Measurements from ENCODE around the gene TTLL10. TPM values are rescaled to one million over a fixed set of nuclear protein-coding genes. Genes with fewer than 3 reads are reported as not detected.

The TTLL10 gene
- total and polyA plus RNA-seq, 4 donors, result not detected

- TF ChIP-seq RXRA (IDR thresholded peaks at IDR 0.05) (no peak), YY1 (IDR thresholded peaks at IDR 0.05) (no peak), MAX (IDR thresholded peaks at IDR 0.05) (no peak), FOXA1 (IDR thresholded peaks at IDR 0.05) (no peak), GABPA (IDR thresholded peaks at IDR 0.05 in 1 of 2, conservative IDR thresholded peaks at IDR 0.05 in 1 of 2) (no peak), FOXA2 (IDR thresholded peaks at IDR 0.05) (no peak), SP1 (IDR thresholded peaks at IDR 0.05) (no peak), ATF3 (IDR thresholded peaks at IDR 0.05) (no peak), TAF1 (conservative IDR thresholded peaks at IDR 0.05) (no peak), RAD21 (IDR thresholded peaks at IDR 0.05) (no peak), JUND (IDR thresholded peaks at IDR 0.05) (no peak), ZBTB33 (IDR thresholded peaks at IDR 0.05) (no peak), HNF4A (conservative IDR thresholded peaks at IDR 0.05) (no peak), EGR1 (IDR thresholded peaks at IDR 0.05; ENCODE audit: low read depth in 2 of 2) (no peak), HNF4G (IDR thresholded peaks at IDR 0.05) (no peak), NR2F2 (IDR thresholded peaks at IDR 0.05) (no peak)
- TF ChIP-seq, protein P1, sequence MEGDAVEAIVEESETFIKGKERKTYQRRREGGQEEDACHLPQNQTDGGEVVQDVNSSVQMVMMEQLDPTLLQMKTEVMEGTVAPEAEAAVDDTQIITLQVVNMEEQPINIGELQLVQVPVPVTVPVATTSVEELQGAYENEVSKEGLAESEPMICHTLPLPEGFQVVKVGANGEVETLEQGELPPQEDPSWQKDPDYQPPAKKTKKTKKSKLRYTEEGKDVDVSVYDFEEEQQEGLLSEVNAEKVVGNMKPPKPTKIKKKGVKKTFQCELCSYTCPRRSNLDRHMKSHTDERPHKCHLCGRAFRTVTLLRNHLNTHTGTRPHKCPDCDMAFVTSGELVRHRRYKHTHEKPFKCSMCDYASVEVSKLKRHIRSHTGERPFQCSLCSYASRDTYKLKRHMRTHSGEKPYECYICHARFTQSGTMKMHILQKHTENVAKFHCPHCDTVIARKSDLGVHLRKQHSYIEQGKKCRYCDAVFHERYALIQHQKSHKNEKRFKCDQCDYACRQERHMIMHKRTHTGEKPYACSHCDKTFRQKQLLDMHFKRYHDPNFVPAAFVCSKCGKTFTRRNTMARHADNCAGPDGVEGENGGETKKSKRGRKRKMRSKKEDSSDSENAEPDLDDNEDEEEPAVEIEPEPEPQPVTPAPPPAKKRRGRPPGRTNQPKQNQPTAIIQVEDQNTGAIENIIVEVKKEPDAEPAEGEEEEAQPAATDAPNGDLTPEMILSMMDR (IDR thresholded peaks at IDR 0.05; ENCODE audit: low read depth, low read length, missing input control), result no peak
- Histone ChIP-seq H3K36me3 (ENCODE audit: control insufficient read depth in 4 of 4, insufficient read depth in 3 of 4, low read depth in 1 of 4, low read length in 3 of 4) (no peaks in the 10 kb centered on the region), H3K4me1 (ENCODE audit: control insufficient read depth in 4 of 4, insufficient read depth in 4 of 4, low read length in 3 of 4) (no peaks in the 10 kb centered on the region), H3K27me3 (ENCODE audit: control insufficient read depth in 4 of 4, insufficient read depth in 4 of 4, low read length in 3 of 4) (peaks cover 0 to 7% (median 0%) of the 10 kb centered on the region in 4 donors), H3K9me3 (ENCODE audit: control insufficient read depth in 4 of 4, low read length in 3 of 4) (no peaks in the 10 kb centered on the region), H3K27ac (ENCODE audit: low read depth in 1 of 2, low read length in 2 of 2) (no peak overlapping the region), H3K9ac (ENCODE audit: low read depth in 1 of 2, low read length in 2 of 2) (no peak overlapping the region), H3K4me3 (ENCODE audit: low read depth in 1 of 3, low read length in 3 of 3) (no peak overlapping the region)
- WGBS, result 79% methylated on average over 21 of the region's 21 CpGs
- no peak for DNase-seq (ENCODE audit: low spot score)
Observed at GRCh38 chr1:1177452-1178206, 3.9 kb downstream of the TTLL10 start.

DNA sequence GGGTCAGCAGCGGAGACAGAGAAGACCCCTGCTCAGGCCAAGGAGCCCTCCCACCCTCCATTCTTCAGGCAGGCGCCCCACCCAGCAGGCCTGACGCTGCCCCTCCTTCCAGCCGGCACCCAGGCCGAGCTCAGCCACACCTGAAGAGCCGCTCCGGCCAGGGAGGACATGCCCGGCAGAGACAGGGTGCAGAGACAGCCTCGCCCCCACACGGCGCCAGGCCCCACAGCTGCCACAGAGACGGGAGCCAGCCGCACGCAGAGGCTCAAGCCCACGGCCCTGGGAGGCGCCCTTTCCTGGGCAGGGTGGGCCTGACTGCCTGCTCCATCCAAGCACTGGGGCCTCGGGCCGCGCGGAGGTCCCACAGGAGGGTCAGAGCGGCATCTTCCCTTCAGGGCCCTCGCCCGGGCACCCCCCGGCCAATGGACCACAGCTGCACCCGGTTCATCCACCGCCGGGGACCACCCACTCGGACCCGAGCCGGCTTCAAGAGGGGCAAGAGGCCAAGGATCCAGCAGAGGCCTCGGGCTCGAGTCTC, 5.2 kb downstream of the TTLL10 start:
- no peak for TF ChIP-seq MAX (IDR thresholded peaks at IDR 0.05)
- TF ChIP-seq YY1 (IDR thresholded peaks at IDR 0.05), result no peak
- TF ChIP-seq RXRA (IDR thresholded peaks at IDR 0.05), result no peak
- TF ChIP-seq HNF4G (IDR thresholded peaks at IDR 0.05), result no peak
- no peak for TF ChIP-seq FOXA2 (IDR thresholded peaks at IDR 0.05)
- no peak for TF ChIP-seq TAF1 (conservative IDR thresholded peaks at IDR 0.05)
- no peak for TF ChIP-seq GABPA (IDR thresholded peaks at IDR 0.05 in 1 of 2, conservative IDR thresholded peaks at IDR 0.05 in 1 of 2)
- TF ChIP-seq ATF3 (IDR thresholded peaks at IDR 0.05), result no peak
- TF ChIP-seq FOXA1 (IDR thresholded peaks at IDR 0.05), result no peak
- TF ChIP-seq HNF4A (conservative IDR thresholded peaks at IDR 0.05), result no peak
- no peak for TF ChIP-seq JUND (IDR thresholded peaks at IDR 0.05)
- TF ChIP-seq EGR1 (IDR thresholded peaks at IDR 0.05; ENCODE audit: low read depth in 2 of 2), result no peak
- no peak for TF ChIP-seq RAD21 (IDR thresholded peaks at IDR 0.05)
- no peak for TF ChIP-seq SP1 (IDR thresholded peaks at IDR 0.05)
- TF ChIP-seq NR2F2 (IDR thresholded peaks at IDR 0.05), result no peak
- no peak for TF ChIP-seq REST (IDR thresholded peaks at IDR 0.05)
- no peak for TF ChIP-seq ZBTB33 (IDR thresholded peaks at IDR 0.05)
- H3K4me3 ChIP-seq (ENCODE audit: low read depth in 1 of 3, low read length in 3 of 3), result no peak overlapping the region
- no peak for DNase-seq (ENCODE audit: low spot score)
- no peak overlapping the region for H3K27ac ChIP-seq (ENCODE audit: low read depth in 1 of 2, low read length in 2 of 2)
- no peaks in the 10 kb centered on the region for H3K9me3 ChIP-seq (ENCODE audit: control insufficient read depth in 4 of 4, low read length in 3 of 4)
- 92% methylated on average over 32 of the region's 32 CpGs for WGBS
- H3K9ac ChIP-seq (ENCODE audit: low read depth in 1 of 2, low read length in 2 of 2), result no peak overlapping the region
- no peaks in the 10 kb centered on the region for H3K4me1 ChIP-seq (ENCODE audit: control insufficient read depth in 4 of 4, insufficient read depth in 4 of 4, low read length in 3 of 4)
- peaks cover 0 to 7% (median 0%) of the 10 kb centered on the region in 4 donors for H3K27me3 ChIP-seq (ENCODE audit: control insufficient read depth in 4 of 4, insufficient read depth in 4 of 4, low read length in 3 of 4)
- no peaks in the 10 kb centered on the region for H3K36me3 ChIP-seq (ENCODE audit: control insufficient read depth in 4 of 4, insufficient read depth in 3 of 4, low read depth in 1 of 4, low read length in 3 of 4)

All from liver (tissue), 9 donors.